ENCODE measurements around the gene RAB40C. TPM values are rescaled to one million over a fixed set of nuclear protein-coding genes. Genes with fewer than 3 reads are reported as not detected.
A peak's percentile ranks its signal among the peaks of the same experiment; 100 is the strongest.

RAB40C gene
- polyA plus RNA-seq, 1 donor (not counting 4 experiments of a cell fraction or from before 2014, with no cell fraction given), result 4.0 TPM

GRCh38 chr16:674968-675883, 85.4 kb downstream of the RAB40C start, which contains the start of gene RHBDL1:
RHBDL1 (plus strand) TSS chr16:675671; CDS start chr16:675791, 120 bp downstream.
- Histone ChIP-seq H3K9me3 (ENCODE audit: control insufficient read depth, low read depth, low read length) (no peaks in the 10 kb centered on the region), H3K4me3 (ENCODE audit: control insufficient read depth in 2 of 3, extremely low read depth in 1 of 3, insufficient read depth in 2 of 3, low read depth in 1 of 3, low read length in 3 of 3) (peak within 1 kb of the TSS in 1 of 3 experiments; percentile 37), H3K27me3 (ENCODE audit: control insufficient read depth, extremely low read depth, insufficient read depth, low read length) (no peaks in the 10 kb centered on the region), H2AFZ (ENCODE audit: control insufficient read depth, low read length) (no peak within 1 kb of the TSS), H3K9me1 (ENCODE audit: control insufficient read depth, extremely low read depth, insufficient read depth, low read length) (no peaks in the 10 kb centered on the region), H3K9ac (ENCODE audit: control insufficient read depth, extremely low read depth, insufficient read depth, low read length) (peak within 1 kb of the TSS; percentile 47), H3K27ac (ENCODE audit: control insufficient read depth, insufficient read depth, low read length) (peak within 1 kb of the TSS; percentile 47), H3K4me1 (ENCODE audit: control insufficient read depth, extremely low read depth, insufficient read depth, low read length) (peaks cover 23% of the 10 kb centered on the region), H3K36me3 (ENCODE audit: control insufficient read depth in 2 of 2, extremely low read depth in 1 of 2, insufficient read depth in 2 of 2, low read length in 2 of 2) (peaks cover 10 to 28% of the 10 kb centered on the region in 2 experiments), H3K4me2 (ENCODE audit: control insufficient read depth, extremely low read depth, insufficient read depth, low read depth, low read length) (peak within 1 kb of the TSS; percentile 79), H4K20me1 (ENCODE audit: control insufficient read depth, extremely low read depth, insufficient read depth, low read length) (no peaks in the 10 kb centered on the region), H3K79me2 (ENCODE audit: control insufficient read depth, insufficient read depth, low read length) (peaks cover 7% of the 10 kb centered on the region)
- no peak for DNase-seq (ENCODE audit: low read depth, low spot score)
- dilution Hi-C loops (cut with MboI; ENCODE audit: extremely low pct_ligation_motif_present, low sequenced_read_pairs), result no loop called here
- no peak for TF ChIP-seq EZH2 (IDR thresholded peaks at IDR 0.05; ENCODE audit: low read length)
- TF ChIP-seq, protein P1, sequence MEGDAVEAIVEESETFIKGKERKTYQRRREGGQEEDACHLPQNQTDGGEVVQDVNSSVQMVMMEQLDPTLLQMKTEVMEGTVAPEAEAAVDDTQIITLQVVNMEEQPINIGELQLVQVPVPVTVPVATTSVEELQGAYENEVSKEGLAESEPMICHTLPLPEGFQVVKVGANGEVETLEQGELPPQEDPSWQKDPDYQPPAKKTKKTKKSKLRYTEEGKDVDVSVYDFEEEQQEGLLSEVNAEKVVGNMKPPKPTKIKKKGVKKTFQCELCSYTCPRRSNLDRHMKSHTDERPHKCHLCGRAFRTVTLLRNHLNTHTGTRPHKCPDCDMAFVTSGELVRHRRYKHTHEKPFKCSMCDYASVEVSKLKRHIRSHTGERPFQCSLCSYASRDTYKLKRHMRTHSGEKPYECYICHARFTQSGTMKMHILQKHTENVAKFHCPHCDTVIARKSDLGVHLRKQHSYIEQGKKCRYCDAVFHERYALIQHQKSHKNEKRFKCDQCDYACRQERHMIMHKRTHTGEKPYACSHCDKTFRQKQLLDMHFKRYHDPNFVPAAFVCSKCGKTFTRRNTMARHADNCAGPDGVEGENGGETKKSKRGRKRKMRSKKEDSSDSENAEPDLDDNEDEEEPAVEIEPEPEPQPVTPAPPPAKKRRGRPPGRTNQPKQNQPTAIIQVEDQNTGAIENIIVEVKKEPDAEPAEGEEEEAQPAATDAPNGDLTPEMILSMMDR (optimal IDR thresholded peaks at IDR 0.05 in 1 of 3, IDR thresholded peaks at IDR 0.05 in 1 of 3, conservative IDR thresholded peaks at IDR 0.05 in 1 of 3; ENCODE audit: extremely low read depth in 1 of 3, insufficient read depth in 2 of 3, low read length in 3 of 3), result no peak
- FAIRE-seq, result no peak

GRCh38 chr16:675884-676564, 86.2 kb downstream of the RAB40C start:
- Histone ChIP-seq H3K27ac (ENCODE audit: control insufficient read depth, insufficient read depth, low read length) (no peak overlapping the region), H4K20me1 (ENCODE audit: control insufficient read depth, extremely low read depth, insufficient read depth, low read length) (peaks cover 2% of the 10 kb centered on the region), H3K4me2 (ENCODE audit: control insufficient read depth, extremely low read depth, insufficient read depth, low read depth, low read length) (peak overlapping the region; percentile 79), H3K4me1 (ENCODE audit: control insufficient read depth, extremely low read depth, insufficient read depth, low read length) (peaks cover 23% of the 10 kb centered on the region), H3K36me3 (ENCODE audit: control insufficient read depth in 2 of 2, extremely low read depth in 1 of 2, insufficient read depth in 2 of 2, low read length in 2 of 2) (peaks cover 6 to 23% of the 10 kb centered on the region in 2 experiments), H3K9ac (ENCODE audit: control insufficient read depth, extremely low read depth, insufficient read depth, low read length) (peak overlapping the region; percentile 47), H3K4me3 (ENCODE audit: control insufficient read depth in 2 of 3, extremely low read depth in 1 of 3, insufficient read depth in 2 of 3, low read depth in 1 of 3, low read length in 3 of 3) (no peak overlapping the region), H3K9me1 (ENCODE audit: control insufficient read depth, extremely low read depth, insufficient read depth, low read length) (no peaks in the 10 kb centered on the region), H3K79me2 (ENCODE audit: control insufficient read depth, insufficient read depth, low read length) (peaks cover 5% of the 10 kb centered on the region), H3K27me3 (ENCODE audit: control insufficient read depth, extremely low read depth, insufficient read depth, low read length) (no peaks in the 10 kb centered on the region), H2AFZ (ENCODE audit: control insufficient read depth, low read length) (no peak overlapping the region), H3K9me3 (ENCODE audit: control insufficient read depth, low read depth, low read length) (no peaks in the 10 kb centered on the region)
- dilution Hi-C loops (cut with MboI; ENCODE audit: extremely low pct_ligation_motif_present, low sequenced_read_pairs), result no loop called here
- FAIRE-seq, result no peak
- no peak for DNase-seq (ENCODE audit: low read depth, low spot score)
- TF ChIP-seq, protein P1 (optimal IDR thresholded peaks at IDR 0.05 in 1 of 3, IDR thresholded peaks at IDR 0.05 in 1 of 3, conservative IDR thresholded peaks at IDR 0.05 in 1 of 3; ENCODE audit: extremely low read depth in 1 of 3, insufficient read depth in 2 of 3, low read length in 3 of 3), result no peak
- no peak for TF ChIP-seq EZH2 (IDR thresholded peaks at IDR 0.05; ENCODE audit: low read length)

Data from keratinocyte (primary cell).